Muscle of arm (tissue), 12 donors: Measurements from ENCODE around the gene ESPL1. TPM values are rescaled to one million over a fixed set of nuclear protein-coding genes. Genes with fewer than 3 reads are reported as not detected.
A peak's percentile ranks its signal among the peaks of the same experiment; 100 is the strongest.
"Not testable (repeated sequence)": the region's sequence is repeated elsewhere in the genome, so short reads cannot be mapped to it uniquely, and the experiment has no call there.

Experiments used
- DNase-seq: peaks from one replicate; pipeline ENCODE4 v3.0.0-alpha.2; 2013
- polyA plus RNA-seq, 12 donors: library from polyadenylated mRNA; unstranded; fragments of 120-200 nt; gene quantifications; one replicate each; pipeline ENCODE4 v1.2.1, GENCODE V29; 2013; ENCODE audit not compliant: insufficient read length in 12 of 12

Gene ESPL1
- polyA plus RNA-seq, 12 donors = 3.2 to 13.1 (median 6.0) TPM; not detected in 1

DNA sequence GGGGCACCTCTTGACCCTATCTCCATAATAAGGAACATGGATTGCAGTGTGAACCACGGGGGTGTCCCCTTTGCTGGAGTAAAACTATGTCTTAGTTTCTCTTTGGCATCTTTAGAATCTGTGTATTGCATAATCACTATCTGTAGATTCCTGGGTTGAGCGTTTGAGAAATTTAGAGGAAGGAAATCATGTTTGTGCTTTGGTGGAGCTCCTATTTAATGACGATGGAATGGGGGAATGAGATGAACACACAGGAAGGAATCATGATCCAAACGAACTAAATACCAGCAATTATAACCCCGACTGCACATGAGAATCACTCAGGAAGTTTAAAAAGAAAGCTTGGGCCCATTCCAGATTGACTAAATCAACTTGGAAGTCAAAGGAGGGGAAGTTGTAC lies 30.1 kb downstream of the ESPL1 start:
- DNase-seq = no peak

DNA sequence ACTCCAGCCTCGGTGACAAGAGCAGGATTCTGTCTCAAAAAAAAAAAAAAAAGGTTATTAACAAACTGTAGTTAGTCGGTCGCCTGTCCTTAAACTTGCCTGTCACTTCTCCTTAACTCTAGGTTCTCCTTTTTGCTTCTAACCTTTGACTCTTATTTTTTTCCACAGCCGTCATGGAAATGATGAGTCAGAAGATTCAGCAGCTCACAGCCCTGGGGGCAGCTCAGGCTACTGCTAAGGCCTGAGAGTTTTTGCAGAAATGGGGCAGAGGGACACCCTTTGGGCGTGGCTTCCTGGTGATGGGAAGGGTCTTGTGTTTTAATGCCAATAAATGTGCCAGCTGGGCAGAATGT lies 31.0 kb downstream of the ESPL1 start:
- DNase-seq = peak; percentile 60

DNA sequence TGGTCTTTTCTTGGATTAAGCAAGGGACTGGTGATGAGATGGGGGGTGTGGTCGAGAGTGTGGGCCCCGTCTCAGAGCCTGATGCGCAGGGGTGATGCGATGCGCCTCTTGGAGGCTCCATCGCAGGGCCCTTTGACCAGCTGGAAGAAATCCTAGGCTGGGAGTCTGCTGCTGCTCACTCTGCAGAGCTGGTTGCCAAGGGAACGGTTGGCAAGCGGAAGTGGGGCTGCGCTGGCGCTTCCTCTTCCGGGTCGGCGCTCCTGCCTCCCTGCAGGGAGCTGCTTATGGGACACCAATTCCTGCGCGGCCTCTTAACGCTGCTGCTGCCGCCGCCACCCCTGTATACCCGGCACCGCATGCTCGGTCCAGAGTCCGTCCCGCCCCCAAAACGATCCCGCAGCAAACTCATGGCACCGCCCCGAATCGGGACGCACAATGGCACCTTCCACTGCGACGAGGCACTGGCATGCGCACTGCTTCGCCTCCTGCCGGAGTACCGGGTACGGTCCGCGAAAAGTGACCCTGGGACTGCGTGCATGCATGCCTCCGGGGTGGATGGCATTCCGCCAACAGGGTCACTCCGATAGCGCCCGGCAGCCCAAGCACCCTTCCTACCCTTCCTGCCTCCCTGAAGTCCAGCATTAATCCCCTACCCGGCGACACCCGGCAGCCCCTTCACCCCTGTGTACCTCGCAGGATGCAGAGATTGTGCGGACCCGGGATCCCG lies 31.5 kb downstream of the ESPL1 start, which contains the start of gene MYG1:
Gene MYG1, plus strand, starts transcription at position 242 of the 727 bp plus-strand sequence. Its CDS starts 43 bp downstream, at position 285.
- DNase-seq = peak; percentile 88

DNA sequence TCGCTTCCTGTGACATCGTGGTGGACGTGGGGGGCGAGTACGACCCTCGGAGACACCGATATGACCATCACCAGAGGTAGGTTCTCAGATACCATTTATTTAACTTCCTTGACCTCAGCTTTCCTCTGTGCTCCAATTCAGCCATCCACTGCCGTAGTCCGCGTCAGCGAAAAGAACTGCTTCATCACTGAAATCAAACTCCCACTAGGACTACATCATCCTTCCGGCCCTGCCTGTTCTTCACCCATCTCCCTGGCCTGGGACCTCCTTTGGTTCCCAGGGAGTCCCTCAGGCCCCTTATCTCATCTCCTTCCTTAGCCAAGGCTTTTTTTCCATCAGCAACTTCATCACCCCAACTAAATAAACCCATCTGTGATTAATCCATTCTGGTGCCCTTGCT lies 32.1 kb downstream of the ESPL1 start:
- DNase-seq = no peak

DNA sequence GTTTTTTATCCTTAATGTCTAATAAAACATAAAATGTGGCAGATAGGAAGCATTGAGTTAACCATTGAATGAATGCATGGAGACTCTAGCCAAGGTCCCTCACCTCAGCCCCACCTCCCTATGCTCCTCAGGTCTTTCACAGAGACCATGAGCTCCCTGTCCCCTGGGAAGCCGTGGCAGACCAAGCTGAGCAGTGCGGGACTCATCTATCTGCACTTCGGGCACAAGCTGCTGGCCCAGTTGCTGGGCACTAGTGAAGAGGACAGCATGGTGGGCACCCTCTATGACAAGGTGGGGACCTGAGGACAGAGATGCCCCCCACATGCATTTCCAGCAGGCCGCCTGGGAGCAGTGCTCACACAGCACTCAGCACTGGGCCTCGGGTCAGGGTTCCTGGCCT lies 34.8 kb downstream of the ESPL1 start:
- no peak for DNase-seq

DNA sequence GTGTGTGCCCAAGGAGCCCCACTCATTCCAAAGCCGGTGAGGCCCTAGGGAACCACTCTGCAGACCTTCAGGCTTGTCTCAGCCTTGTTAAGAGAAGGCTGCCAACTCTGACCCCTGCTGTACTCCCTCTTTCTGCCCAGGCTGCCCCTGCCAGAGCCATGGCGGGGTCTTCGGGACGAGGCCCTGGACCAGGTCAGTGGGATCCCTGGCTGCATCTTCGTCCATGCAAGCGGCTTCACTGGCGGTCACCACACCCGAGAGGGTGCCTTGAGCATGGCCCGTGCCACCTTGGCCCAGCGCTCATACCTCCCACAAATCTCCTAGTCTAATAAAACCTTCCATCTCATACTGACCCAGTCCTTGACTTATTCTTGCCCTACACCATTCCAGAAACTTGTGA lies 38.7 kb downstream of the ESPL1 start:
- DNase-seq = no peak

DNA sequence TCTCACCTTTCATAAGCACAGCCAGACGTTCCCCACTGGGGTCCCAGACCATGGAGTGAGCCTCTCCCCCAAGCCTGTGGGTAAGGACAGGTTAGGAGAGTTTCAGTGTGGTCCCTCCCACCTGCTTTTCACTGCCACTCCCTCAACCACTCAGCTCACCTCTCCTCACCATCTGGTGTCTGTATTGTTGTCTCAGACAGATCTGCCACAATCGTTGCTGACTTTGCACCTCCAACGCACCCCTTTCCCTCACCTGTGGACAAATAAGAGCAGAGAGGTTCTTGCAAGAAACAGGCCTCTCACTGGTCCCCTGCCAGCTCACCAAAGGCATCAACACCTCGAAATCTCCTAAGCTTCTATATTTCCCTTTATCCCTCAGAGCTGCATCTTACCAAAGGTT lies 40.2 kb downstream of the ESPL1 start:
- no peak for DNase-seq

DNA sequence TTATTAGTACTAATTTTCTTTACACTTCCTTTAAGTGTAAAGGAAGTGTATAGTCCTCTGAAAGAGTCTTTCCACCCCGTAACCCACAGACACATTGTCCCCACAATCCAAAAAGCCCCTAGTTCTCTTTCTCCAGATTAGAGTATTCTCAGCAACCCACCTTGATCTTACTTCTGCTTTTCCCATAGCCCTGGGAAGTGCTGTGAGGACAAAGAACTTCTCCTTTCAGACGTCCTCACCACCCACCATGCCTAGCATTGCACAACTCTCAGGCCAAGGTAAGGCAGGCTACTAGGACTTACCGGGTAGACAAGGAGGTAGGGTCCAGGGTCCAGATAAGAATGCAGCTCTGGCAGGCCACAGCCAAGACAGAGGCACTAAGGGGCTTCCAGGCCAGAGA lies 45.9 kb downstream of the ESPL1 start:
- no peak for DNase-seq

DNA sequence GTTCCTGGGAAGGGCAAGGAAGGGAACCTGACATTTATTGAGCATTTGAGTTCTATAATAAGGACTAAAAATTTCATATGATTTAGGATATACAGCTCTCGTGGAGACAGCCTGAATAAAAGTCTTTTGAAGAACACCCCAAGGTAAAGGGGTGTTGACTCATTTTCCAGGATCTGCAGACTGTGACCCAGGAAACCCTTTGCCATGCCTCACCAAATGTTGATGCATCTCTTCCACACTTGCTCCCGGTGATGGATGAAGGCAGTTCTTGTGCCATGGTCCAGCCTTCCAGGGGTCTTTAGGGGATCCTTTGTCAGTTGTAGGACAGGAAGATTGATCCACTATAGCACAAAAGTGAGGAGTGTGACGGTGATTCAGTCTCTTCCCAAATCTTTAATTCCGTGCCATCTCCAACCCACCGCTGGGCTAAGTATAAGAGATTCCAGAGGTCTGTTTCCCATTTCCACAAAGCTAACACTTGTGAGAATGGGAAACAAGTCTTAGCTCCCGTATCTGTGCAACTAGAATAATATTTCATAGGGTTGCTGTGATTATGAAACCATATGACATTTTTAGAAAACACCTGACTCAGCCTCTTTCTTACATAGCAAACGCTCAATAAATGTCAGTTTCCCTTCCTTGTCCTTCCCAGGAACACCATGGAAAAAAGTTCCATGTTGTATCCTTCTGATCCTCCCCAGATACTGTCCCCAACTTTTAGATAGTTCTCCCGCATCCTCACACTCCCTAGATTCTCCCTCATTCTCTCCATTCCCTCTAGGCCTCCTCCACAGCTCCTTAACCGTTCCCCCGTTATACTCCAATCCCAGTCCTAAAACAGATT lies 52.5 kb downstream of the ESPL1 start:
- no peak for DNase-seq

DNA sequence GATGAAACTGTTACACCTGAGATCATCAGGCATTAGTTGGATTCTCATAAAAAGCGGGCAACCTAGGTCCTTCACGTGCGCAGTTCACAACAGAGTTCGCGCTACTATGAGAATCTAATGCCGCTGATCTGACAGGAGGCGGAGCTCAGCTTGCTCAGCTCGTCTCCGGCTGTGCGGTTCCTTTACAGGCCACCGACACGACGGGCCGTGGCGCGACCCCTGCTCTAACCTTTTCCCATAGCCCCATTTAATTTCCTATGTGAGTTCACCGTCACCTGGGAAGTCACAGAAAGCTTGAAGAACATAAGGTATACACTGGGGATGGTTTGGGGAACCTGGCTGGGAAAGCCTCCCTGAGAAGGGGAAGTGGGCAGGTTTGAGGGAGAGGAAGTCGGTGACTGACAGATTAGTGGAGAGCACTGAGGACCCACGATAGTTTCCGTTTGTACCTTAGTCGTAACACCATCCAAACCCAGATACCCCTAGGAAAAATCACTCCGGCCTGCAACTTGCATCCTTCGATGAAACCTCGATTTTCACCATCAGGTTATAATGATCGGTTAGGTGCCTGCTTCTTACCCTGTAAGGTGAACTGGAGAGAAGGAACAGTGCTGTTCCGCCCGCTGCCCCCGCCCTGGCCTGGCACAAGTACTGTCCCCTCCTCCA lies 56.1 kb downstream of the ESPL1 start:
- peak; percentile 25 for DNase-seq

DNA sequence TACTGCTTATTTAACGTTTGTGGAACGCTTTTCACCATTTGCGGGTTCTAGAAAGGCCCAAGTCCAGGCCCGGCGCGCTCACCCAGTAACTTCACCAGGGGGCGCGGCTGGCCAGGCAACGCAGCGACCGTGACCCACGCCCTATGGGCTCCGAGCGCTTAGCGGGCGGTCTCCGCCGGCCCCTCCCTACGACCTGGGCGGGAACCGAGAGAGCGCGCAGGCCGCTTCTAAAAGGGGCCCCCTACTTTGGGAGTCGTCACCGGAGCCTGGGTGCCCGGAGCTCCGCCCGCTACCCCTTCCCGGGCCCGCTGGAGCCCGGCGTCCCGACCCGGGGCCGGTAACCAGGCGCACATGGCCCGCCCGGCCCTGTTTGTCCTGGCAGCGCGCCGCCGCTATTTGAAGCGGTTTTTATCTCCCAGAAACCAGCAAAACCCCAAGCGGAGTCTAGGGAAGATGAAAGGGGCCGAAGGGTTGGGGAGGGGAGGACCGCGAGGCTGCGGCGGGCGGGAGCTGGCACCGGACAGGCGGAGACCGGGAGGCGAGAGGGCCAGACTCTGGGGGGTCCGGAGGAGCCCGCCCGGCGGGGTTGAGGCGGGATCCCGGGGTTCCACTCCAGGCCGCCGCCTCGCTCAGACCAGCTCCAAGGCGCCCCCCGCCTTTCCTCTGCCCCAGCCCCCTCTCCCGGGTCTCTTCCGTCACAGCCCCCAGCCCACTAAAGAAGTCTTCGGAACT lies 56.8 kb downstream of the ESPL1 start:
- DNase-seq = peak; percentile 91

DNA sequence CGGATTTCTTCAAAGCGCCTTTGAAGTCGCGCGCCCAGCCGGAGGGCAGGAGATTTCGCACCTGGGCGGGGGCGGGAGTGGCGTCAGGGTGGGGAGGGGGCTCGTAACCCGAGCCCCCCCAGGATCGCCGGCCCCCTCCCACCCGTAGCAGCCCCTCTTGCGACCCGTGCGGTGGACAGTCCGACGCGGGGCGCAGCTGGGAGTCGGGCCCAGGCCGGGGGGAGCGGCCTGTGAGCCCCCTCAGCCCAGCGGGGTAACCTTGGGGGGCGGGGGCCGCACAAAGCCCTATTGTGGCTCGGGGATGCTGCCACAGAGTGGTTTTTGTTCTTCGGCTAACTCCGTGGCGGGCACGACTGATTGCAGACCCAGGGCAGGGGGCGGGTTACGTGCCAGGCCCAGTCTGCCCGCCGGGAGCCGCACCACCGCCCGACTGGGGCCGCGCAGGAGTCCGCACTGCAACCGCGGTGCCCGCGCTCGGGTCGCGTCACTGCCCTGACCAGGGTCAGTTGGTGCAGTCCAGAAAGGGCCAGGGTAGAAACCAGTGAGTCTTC lies 57.5 kb downstream of the ESPL1 start:
- DNase-seq = no peak

DNA sequence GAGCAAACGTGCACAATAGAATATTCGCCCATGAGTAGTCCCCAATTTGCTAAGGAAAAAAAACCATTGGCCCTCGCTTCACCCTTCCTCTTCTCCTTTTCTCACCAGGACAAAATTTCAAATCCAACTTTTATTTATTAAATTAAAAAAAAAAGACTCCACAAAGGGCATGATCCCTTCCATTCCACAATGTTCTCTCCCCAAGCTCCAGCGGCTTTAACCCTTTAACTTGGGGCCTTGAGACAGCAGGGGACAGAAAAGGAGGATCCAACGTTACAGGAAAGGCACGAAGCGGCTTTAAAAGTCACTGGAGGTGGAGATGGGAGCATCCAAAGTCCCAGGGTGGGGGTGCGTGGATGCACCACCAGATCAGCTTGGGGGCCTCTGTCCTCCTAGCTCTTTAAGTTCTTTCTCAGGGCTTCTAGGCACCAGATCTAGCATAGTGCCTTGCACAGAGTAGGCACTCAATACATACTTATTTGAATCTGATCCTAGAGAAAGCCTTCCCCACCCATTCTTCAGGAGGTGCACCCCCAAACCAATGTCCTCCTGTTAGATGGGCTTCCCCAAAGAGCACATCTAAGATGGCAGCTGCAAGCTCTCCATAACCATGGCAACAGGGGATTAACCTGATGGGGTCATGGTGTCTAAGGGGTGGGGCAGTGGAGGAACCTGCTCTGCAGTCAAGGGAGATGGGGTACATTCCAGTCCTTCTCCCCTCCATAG lies 58.5 kb downstream of the ESPL1 start:
- no peak for DNase-seq

DNA sequence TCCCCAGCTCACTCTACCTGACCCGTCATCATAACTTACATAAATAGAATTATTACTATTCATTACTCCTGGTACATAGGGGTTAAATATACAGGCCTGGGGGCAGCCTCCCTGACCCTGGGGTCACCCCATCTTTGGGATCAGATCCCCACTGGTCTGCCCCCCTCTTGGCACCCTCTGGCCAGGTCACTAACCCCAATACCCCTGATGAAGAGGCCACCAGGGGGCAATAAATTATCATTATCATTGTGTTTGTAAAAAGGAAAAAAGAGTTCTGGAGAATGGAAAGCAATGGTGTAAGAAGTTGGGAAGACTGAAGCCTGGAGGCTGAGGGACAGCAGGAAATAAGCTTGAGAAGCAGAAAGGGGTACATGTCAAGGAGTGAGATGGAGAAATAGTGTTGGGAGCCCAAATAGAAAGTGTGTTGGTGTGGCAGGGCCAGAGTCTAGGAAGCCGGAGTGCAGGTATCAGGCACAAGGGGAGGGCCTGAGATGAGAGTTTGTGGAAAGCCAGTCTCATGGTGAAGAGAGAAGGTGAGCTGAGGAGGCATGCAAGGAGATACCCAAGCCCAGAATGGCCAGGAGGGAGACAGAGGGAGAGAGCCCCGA lies 59.4 kb downstream of the ESPL1 start:
- DNase-seq = no peak

DNA sequence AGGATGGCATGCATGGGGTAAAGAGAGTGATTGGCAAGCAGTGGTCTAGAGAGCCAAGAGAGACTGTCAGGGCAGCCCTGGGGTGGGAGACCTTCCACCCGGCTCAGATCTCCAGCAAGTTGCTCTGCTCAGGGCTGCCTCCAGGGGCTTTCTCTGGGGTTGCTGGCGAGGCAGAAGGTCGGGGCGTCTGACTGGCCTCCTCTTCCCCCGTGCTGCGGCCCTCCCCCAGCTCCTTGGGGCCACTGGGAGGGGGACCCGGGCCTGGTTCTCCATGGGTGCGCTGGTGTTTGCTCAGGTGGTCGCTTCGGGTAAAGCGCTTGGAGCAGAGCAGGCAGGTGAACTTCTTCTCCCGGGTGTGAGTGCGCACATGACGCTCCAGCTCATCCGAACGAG lies 59.9 kb downstream of the ESPL1 start:
- DNase-seq = no peak

DNA sequence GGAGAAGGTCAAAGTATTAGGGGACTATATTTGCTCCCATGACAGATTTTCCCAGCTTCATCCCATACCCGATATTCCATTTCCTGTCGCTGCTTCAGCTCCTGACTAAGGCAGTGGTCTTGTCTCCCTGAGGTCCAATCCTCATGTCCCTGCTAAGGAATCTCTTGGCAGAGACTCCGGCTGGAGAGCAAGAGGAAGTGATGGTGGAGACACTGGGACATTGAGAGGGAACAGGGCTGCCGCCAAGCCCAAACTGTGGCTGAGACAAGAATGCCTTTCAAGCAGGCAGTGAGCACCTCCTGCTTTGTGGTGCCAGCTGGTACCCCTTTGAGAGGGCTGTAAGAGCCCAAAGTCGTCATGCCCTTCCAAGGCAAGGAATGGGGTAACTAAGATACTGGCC lies 62.6 kb downstream of the ESPL1 start:
- DNase-seq = no peak

DNA sequence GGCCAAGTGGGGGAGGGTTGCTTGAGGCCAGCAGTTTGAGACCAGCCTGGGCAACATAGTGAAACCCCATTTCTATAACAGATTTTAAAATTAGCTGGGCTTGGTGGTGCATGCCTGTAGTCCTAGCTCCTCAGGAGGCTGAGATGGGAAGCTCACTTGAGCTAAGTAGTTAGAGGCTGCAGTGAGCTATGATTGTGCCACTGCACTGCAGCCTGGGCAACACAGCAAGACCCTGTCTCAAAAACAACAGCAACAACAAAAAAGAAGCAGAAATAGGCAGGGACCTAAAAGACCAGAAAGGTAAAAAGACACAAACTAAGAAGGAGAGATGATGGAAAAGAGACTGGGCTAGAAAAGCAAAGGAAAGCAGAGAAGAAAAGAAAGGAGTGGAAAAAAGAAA lies 64.2 kb downstream of the ESPL1 start:
- DNase-seq = not testable (repeated sequence)

DNA sequence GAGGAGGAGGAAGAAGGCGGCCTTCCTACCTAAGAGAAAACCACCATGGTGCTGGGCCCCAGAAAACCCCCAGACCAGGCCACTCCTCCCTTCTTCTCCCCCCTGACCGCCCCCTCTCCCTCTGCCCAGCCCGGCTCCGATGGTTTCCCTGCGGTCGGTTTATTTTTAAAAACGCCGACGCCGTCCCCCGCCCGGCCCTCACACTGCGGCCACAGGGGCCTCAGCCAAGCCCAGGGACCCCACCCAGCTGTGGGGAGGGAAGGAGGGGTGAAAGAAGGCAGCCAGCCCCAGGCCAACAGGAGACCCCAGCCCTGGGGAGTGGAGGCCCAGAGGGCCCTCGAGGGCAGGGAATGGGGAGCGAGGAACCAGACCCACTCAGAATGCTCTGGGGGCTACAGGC lies 64.6 kb downstream of the ESPL1 start:
- no peak for DNase-seq

DNA sequence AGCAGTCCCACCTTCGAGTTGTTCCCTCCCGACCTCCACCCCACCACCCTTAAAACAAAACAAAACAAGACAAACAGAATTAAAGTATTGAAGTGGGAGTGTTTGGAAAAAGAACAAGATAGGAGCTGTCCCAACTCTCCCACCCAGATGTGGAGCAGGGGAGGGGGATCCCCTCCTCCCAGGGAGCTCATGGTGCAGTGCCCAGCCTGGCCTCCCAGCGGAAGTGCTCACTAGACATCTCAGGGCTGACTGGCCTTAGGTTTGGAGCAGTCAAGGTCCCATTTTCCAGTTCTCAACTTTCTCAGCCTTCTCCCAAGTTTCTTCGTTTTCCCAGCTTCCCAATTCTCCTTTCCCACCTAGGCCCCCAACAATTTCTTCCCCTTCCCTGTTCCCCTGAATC lies 65.2 kb downstream of the ESPL1 start:
- DNase-seq = no peak

DNA sequence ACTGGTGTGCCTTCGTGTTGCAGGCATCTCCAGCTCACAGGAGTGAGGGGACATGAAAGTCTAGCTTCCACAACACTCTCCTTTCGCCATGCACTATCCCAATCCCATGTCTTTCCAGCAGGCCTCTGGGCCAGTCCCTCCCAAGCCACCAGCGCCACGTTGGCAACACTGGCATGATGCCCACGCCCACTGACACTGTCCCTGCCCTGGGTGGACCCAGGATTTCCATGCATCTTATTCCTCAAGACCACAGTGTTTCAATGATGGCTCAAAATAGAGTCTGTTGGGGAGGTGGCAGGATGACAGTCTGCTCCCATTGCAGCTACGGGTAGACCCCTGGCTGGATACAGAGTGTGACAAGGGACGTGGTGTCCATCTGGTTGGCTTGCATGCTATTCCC lies 65.7 kb downstream of the ESPL1 start:
- no peak for DNase-seq

DNA sequence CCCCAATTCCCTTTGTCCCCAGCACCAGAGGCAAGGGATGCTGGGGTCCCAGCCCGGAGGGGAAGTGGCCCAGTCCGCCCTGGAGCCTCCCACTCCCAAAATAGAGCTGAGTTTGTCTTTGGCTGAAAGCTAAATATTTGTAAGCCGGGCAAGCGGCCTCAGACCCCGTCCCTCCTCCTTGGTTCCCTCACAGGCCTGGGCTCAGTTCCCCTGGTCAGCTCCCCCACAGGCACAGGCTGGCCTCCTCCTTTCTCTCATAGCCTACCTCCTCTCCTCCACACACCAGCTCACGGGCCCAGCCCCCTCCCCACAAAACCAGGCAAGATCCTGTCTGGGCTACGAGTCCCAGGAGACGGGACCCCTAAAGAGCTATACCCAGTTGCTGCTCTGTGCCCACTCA lies 66.7 kb downstream of the ESPL1 start:
- no peak for DNase-seq
